NB4 (cell line): ENCODE data around the gene ILK.

Experiments used
- CTCF ChIP-seq: IDR thresholded peaks from one replicate; pipeline ENCODE4 v1.5.1; 2012; ENCODE audit warnings: low read depth, low read length
- POLR2A ChIP-seq: IDR thresholded peaks from 2 replicates; pipeline ENCODE4 v1.6.1; 2011; ENCODE audit warnings: mild to moderate bottlenecking; ENCODE audit not compliant: insufficient read length; ENCODE audit errors: extremely low read depth

GRCh38 chr11:6586434-6587359, 16.9 kb upstream of the ILK start:
- no peak for TF ChIP-seq CTCF
- no peak for TF ChIP-seq POLR2A
